ENCODE data around the gene MPIG6B. TPM values are rescaled to one million over a fixed set of nuclear protein-coding genes. Genes with fewer than 3 reads are reported as not detected.

The MPIG6B gene
- total RNA-seq, 4 donors from 2014 or later, result 0.54 TPM; not detected in 3

GRCh38 chr6:31729979-31730630 lies 6.9 kb downstream of the MPIG6B start:
- H3K9me3 ChIP-seq, result no peaks in the 10 kb centered on the region
- H3K27ac ChIP-seq, result peak overlapping the region; percentile 94 to 99 (median 96)
- H3K27me3 ChIP-seq, result no peaks in the 10 kb centered on the region
- H3K36me3 ChIP-seq, result peaks cover 0 to 69% of the 10 kb centered on the region in 2 donors
- H3K4me3 ChIP-seq, result peak overlapping the region; percentile 80 to 92
- 4% methylated on average over 8 to 11 of the region's 46 CpGs for WGBS, 2 donors (ENCODE audit: low coverage in 1 of 2)
- peak; percentile 85 for ATAC-seq
- TF ChIP-seq POLR2AphosphoS5 (IDR thresholded peaks at IDR 0.05) (peak; percentile 47), CTCF (IDR thresholded peaks at IDR 0.05) (no peak), POLR2A (IDR thresholded peaks at IDR 0.05) (peak; percentile 42 to 43), EP300 (IDR thresholded peaks at IDR 0.05) (no peak)
- H3K4me1 ChIP-seq, result peaks cover 0 to 76% (median 31%) of the 10 kb centered on the region in 3 donors

GRCh38 chr6:31730631-31731086 lies 7.5 kb downstream of the MPIG6B start:
- H3K36me3 ChIP-seq, result peaks cover 0 to 64% of the 10 kb centered on the region in 2 donors
- H3K4me3 ChIP-seq, result peak overlapping the region in 1 of 2 donors; percentile 80
- H3K9me3 ChIP-seq, result no peaks in the 10 kb centered on the region
- ATAC-seq, result no peak
- H3K4me1 ChIP-seq, result peaks cover 0 to 79% (median 31%) of the 10 kb centered on the region in 3 donors
- H3K27me3 ChIP-seq, result no peaks in the 10 kb centered on the region
- TF ChIP-seq POLR2A (IDR thresholded peaks at IDR 0.05), result no peak
- TF ChIP-seq CTCF (IDR thresholded peaks at IDR 0.05), result no peak
- no peak for TF ChIP-seq EP300 (IDR thresholded peaks at IDR 0.05)
- TF ChIP-seq POLR2AphosphoS5 (IDR thresholded peaks at IDR 0.05), result no peak
- H3K27ac ChIP-seq, result peak overlapping the region; percentile 94 to 99 (median 96)
- WGBS, 2 donors (ENCODE audit: low coverage in 1 of 2), result 84% methylated on average over 4 of the region's 11 CpGs; no CpG with 5 or more reads in 1 of the 2 donors

GRCh38 chr6:31732029-31732428 lies 8.9 kb downstream of the MPIG6B start:
- 54 to 71% methylated on average over 2 to 3 of the region's 3 CpGs for WGBS, 2 donors (ENCODE audit: low coverage in 1 of 2)
- Histone ChIP-seq H3K4me1 (peaks cover 0 to 79% (median 35%) of the 10 kb centered on the region in 3 donors), H3K27ac (peak overlapping the region in 2 of 4 donors; percentile 20 to 98), H3K36me3 (peaks cover 0 to 50% of the 10 kb centered on the region in 2 donors), H3K9me3 (no peaks in the 10 kb centered on the region), H3K4me3 (no peak overlapping the region), H3K27me3 (no peaks in the 10 kb centered on the region)
- no peak for ATAC-seq
- TF ChIP-seq CTCF (IDR thresholded peaks at IDR 0.05) (no peak), POLR2AphosphoS5 (IDR thresholded peaks at IDR 0.05) (no peak), POLR2A (IDR thresholded peaks at IDR 0.05) (no peak), EP300 (IDR thresholded peaks at IDR 0.05) (no peak)

GRCh38 chr6:31733734-31734133 lies 10.6 kb downstream of the MPIG6B start:
- 58 to 85% methylated on average over 2 of the region's 4 CpGs for WGBS, 2 donors (ENCODE audit: low coverage in 1 of 2)
- Histone ChIP-seq H3K9me3 (no peaks in the 10 kb centered on the region), H3K27me3 (no peaks in the 10 kb centered on the region), H3K27ac (peak overlapping the region in 3 of 4 donors; percentile 90 to 93 (median 92)), H3K4me1 (peaks cover 0 to 77% (median 24%) of the 10 kb centered on the region in 3 donors), H3K4me3 (no peak overlapping the region), H3K36me3 (peaks cover 0 to 38% of the 10 kb centered on the region in 2 donors)
- no peak for ATAC-seq
- TF ChIP-seq CTCF (IDR thresholded peaks at IDR 0.05), result no peak
- no peak for TF ChIP-seq POLR2A (IDR thresholded peaks at IDR 0.05)
- no peak for TF ChIP-seq POLR2AphosphoS5 (IDR thresholded peaks at IDR 0.05)
- TF ChIP-seq EP300 (IDR thresholded peaks at IDR 0.05), result no peak

Data from gastroesophageal sphincter (tissue), 4 donors.